Naive thymus-derived CD4-positive, alpha-beta T cell (primary cell): ENCODE measurements around the gene ABLIM3. TPM values are rescaled to one million over a fixed set of nuclear protein-coding genes. Genes with fewer than 3 reads are reported as not detected.

Experiments used
- polyA plus RNA-seq, 2 donors: library from polyadenylated mRNA; unstranded; fragments of 300-500 nt; fragmentation: Illumina TruSeq; gene quantifications; one replicate each; pipeline ENCODE4 v1.2.3, GENCODE V29; 2021
- total RNA-seq, 6 experiments: library from RNA in 5 of 6; stranded (reverse) in 5 of 6; gene quantifications; 1 replicate in 5 of 6; 2 replicates in 1 of 6; pipeline ENCODE4 v1.2.3 and lab custom pipeline; 2021 to 2026

ABLIM3 gene
- total and polyA plus RNA-seq, 7 experiments from 2014 or later, result 0.08 to 1.3 TPM; not detected in 5

Other genes with a start within 250 kb of the ABLIM3 start
- under 1 TPM in 2 of 5 experiments, not detected in 3; 0.08 to 0.59 TPM for gene SH3TC2, start 78.4 kb upstream of the ABLIM3 start, total RNA-seq
- not detected for gene SH3TC2, start 78.4 kb upstream of the ABLIM3 start, polyA plus RNA-seq
- under 1 TPM in 3 of 5 experiments, not detected in 2; 0.08 to 0.76 (median 0.49) TPM for gene AFAP1L1, start 130.4 kb downstream of the ABLIM3 start, total RNA-seq
- 1 to 10 TPM in 1 of 2 donors, under 1 TPM in 1; 0.18 to 1.1 TPM for gene AFAP1L1, start 130.4 kb downstream of the ABLIM3 start, polyA plus RNA-seq
- 10 to 100 TPM; 12.0 to 40.1 (median 32.2) TPM for gene GRPEL2, start 204.0 kb downstream of the ABLIM3 start, total RNA-seq
- gene GRPEL2, start 204.0 kb downstream of the ABLIM3 start, polyA plus RNA-seq, result 1 to 10 TPM; 5.9 to 7.5 TPM
- gene PCYOX1L, start 216.6 kb downstream of the ABLIM3 start, total RNA-seq, result 10 to 100 TPM; 29.7 to 53.7 (median 36.3) TPM
- 10 to 100 TPM; 12.7 to 21.1 TPM for gene PCYOX1L, start 216.6 kb downstream of the ABLIM3 start, polyA plus RNA-seq
- not detected for gene IL17B, start 237.8 kb downstream of the ABLIM3 start, total RNA-seq
- gene IL17B, start 237.8 kb downstream of the ABLIM3 start, polyA plus RNA-seq, result not detected